Measurements from ENCODE around the gene ARPIN. TPM values are rescaled to one million over a fixed set of nuclear protein-coding genes. Genes with fewer than 3 reads are reported as not detected.

ARPIN gene
- total and polyA plus RNA-seq, 10 of the 15 experiments (the other 5 are each of a cell fraction or from before 2014, with no cell fraction given), result 0.02 to 0.04 TPM; not detected in 8

DNA sequence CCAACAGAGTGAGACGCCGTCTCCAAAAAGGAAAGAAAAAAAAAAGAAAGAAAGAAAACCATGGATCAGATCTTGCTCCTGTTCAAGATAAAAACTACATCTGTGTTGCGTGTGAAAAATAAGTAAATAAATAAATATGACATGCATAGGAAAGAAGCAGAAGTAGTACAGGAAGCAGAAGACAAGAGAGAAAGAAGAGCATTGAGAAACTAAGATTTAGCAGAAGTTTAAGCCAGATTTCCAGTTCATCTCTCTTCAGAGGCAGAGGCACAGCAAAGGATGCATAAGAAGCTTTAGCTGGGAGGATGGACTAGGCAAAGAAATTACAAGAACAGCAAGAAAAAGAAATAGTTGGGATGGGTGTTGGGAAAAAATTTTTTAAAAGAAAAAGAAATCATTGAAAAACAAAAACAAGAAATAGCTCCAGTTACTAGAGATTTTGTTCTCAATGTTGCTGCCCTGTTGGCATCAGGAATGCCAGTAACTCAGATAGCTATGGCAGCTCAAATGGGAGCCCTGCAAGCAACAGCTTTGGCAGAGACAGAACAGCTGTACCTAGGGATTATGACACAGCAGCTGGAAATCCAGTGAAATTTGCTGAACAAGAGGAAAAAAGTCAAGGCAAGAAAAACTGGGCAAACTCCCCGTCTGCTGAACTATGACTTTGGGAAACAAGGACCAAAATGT is 36.2 kb downstream of the ARPIN start:
- CTCF ChIA-PET, result interaction anchor here (0.6 to 9.0 kb wide), 16 partner anchors 14 to 195 kb away, joined by 3 to 380 read pairs (median 3); partner anchors contain the start of genes AP3S2 and MESP1
- no peak for ATAC-seq
- no peak for FAIRE-seq
- Histone ChIP-seq H3K79me2 (ENCODE audit: control insufficient read depth, insufficient read depth, low read length) (no peaks in the 10 kb centered on the region), H3K27me3 (replicated peaks in 1 of 2; ENCODE audit: control insufficient read depth in 2 of 2, insufficient read depth in 2 of 2, low read length in 1 of 2) (no peaks in the 10 kb centered on the region), H4K20me1 (ENCODE audit: control insufficient read depth, insufficient read depth) (no peaks in the 10 kb centered on the region), H2AFZ (ENCODE audit: control insufficient read depth, low read depth, low read length) (no peak overlapping the region), H3K4me3 (no peak overlapping the region), H3K9ac (ENCODE audit: control insufficient read depth, insufficient read depth, low read length) (no peak overlapping the region), H3K27ac (ENCODE audit: control insufficient read depth, insufficient read depth) (no peak overlapping the region), H3K4me1 (ENCODE audit: control insufficient read depth, insufficient read depth, low read length) (no peaks in the 10 kb centered on the region), H3K4me2 (ENCODE audit: control insufficient read depth, insufficient read depth) (no peak overlapping the region), H3K9me3 (replicated peaks; ENCODE audit: control insufficient read depth, insufficient read depth, low read length) (no peaks in the 10 kb centered on the region), H3K36me3 (ENCODE audit: control insufficient read depth in 2 of 2, insufficient read depth in 2 of 2, low read length in 1 of 2) (no peaks in the 10 kb centered on the region; a peak in 1 of 4 replicates)
- DNase-seq (ENCODE audit: low read depth, low spot score), result no peak
- intact Hi-C loops (cut with micrococcal nuclease; ENCODE audit: unreplicated experiment) (loop anchor here (5.0 kb wide), 1 partner anchor 211 kb away; no protein-coding TSS in a partner anchor), in situ Hi-C loops (cut with MboI) (loop anchor here (5.0 kb wide), 1 partner anchor 119 kb away; no protein-coding TSS in a partner anchor)
- POLR2A ChIA-PET, result interaction anchor here (0.6 kb wide), 1 partner anchor 12 kb away, joined by 3 read pairs; no protein-coding TSS in a partner anchor
- RAD21 ChIA-PET (ENCODE audit: unreplicated experiment), result interaction anchor here (1.2 to 2.4 kb wide), 4 partner anchors 11 to 138 kb away, joined by 4 to 19 read pairs (median 6); no protein-coding TSS in a partner anchor
- BruUV-seq (replicated peaks), result no TSS peak
- SMC1A ChIA-PET (ENCODE audit: uncharacterized antibody, unreplicated experiment), result interaction anchor here (0.7 to 5.2 kb wide), 10 partner anchors 9 to 138 kb away, joined by 3 to 132 read pairs (median 3); no protein-coding TSS in a partner anchor
- WGBS (ENCODE audit: insufficient coverage, insufficient replicate concordance, low lambda C conversion rate, missing lambda C conversion rate), result 88% methylated on average over 4 of the region's 4 CpGs
- no peak for TF ChIP-seq SPI1 (IDR thresholded peaks at IDR 0.05; ENCODE audit: borderline replicate concordance, insufficient read depth, low read depth, low read length)
- no peak for TF ChIP-seq NRF1 (conservative IDR thresholded peaks at IDR 0.05; ENCODE audit: low read depth, low read length)
- no peak for TF ChIP-seq BMI1 (IDR thresholded peaks at IDR 0.05; ENCODE audit: borderline replicate concordance)
- TF ChIP-seq, protein P1, sequence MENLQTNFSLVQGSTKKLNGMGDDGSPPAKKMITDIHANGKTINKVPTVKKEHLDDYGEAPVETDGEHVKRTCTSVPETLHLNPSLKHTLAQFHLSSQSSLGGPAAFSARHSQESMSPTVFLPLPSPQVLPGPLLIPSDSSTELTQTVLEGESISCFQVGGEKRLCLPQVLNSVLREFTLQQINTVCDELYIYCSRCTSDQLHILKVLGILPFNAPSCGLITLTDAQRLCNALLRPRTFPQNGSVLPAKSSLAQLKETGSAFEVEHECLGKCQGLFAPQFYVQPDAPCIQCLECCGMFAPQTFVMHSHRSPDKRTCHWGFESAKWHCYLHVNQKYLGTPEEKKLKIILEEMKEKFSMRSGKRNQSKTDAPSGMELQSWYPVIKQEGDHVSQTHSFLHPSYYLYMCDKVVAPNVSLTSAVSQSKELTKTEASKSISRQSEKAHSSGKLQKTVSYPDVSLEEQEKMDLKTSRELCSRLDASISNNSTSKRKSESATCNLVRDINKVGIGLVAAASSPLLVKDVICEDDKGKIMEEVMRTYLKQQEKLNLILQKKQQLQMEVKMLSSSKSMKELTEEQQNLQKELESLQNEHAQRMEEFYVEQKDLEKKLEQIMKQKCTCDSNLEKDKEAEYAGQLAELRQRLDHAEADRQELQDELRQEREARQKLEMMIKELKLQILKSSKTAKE (IDR thresholded peaks at IDR 0.05; ENCODE audit: low read depth, poor library complexity, severe bottlenecking), result no peak
- no peak for TF ChIP-seq SUPT20H (IDR thresholded peaks at IDR 0.05; ENCODE audit: borderline replicate concordance, control insufficient read depth, low read depth, low read length)
- no peak for TF ChIP-seq PBX3 (IDR thresholded peaks at IDR 0.05; ENCODE audit: insufficient replicate concordance, low read depth, low read length)
- TF ChIP-seq EGR1 (IDR thresholded peaks at IDR 0.05; ENCODE audit: borderline replicate concordance in 1 of 2, low read depth in 2 of 2, low read length in 2 of 2), result no peak
- no peak for TF ChIP-seq CTCF (IDR thresholded peaks at IDR 0.05 in 2 of 3, conservative IDR thresholded peaks at IDR 0.05 in 1 of 3; ENCODE audit: control insufficient read depth in 2 of 3, extremely low read depth in 1 of 3, insufficient read depth in 1 of 3, low read depth in 3 of 3, low read length in 3 of 3)
- TF ChIP-seq TCF12 (IDR thresholded peaks at IDR 0.05; ENCODE audit: low read depth, low read length), result no peak
- no peak for TF ChIP-seq MTA3 (IDR thresholded peaks at IDR 0.05; ENCODE audit: borderline replicate concordance, low read length)
- no peak for TF ChIP-seq CBFB (IDR thresholded peaks at IDR 0.05; ENCODE audit: low read depth)
- no peak for TF ChIP-seq MLLT1 (IDR thresholded peaks at IDR 0.05)
